RWPE2 (cell line): ENCODE measurements around the gene CCL3.

Source experiments
- ATAC-seq: fragments of 200-7000 bp; cut with Tn5 transposase; 3 replicates; pipeline ENCODE4 v1.9.1; 2021; ENCODE audit warnings: low read depth
- DNase-seq: peaks from one replicate; pipeline ENCODE4 v3.0.0-alpha.2; 2020; ENCODE audit warnings: low spot score
- H3K27ac ChIP-seq: fragments of 450-650 bp; 2 replicates; pipeline ENCODE4 v1.5.1; 2017; ENCODE audit warnings: mild to moderate bottlenecking; ENCODE audit not compliant: poor library complexity, severe bottlenecking
- H3K27me3 ChIP-seq: fragments of 250-450 bp; sonication (Bioruptor Pico); 2 replicates; pipeline ENCODE4 v1.5.1; 2021; ENCODE audit warnings: mild to moderate bottlenecking, moderate library complexity; ENCODE audit not compliant: insufficient read depth, poor library complexity, severe bottlenecking
- H3K36me3 ChIP-seq: fragments of 250-450 bp; sonication (Bioruptor Pico); 2 replicates; pipeline ENCODE4 v1.5.1; 2020; ENCODE audit warnings: low read depth, mild to moderate bottlenecking, moderate library complexity
- H3K4me1 ChIP-seq: fragments of 250-450 bp; sonication (Bioruptor Pico); 2 replicates; pipeline ENCODE4 v1.5.1; 2021; ENCODE audit warnings: mild to moderate bottlenecking, moderate library complexity; ENCODE audit not compliant: insufficient read depth, poor library complexity, severe bottlenecking
- H3K4me3 ChIP-seq: fragments of 250-450 bp; sonication (Bioruptor Pico); 2 replicates; pipeline ENCODE4 v1.5.1; 2021; ENCODE audit warnings: mild to moderate bottlenecking, moderate library complexity; ENCODE audit not compliant: severe bottlenecking
- H3K9me3 ChIP-seq: fragments of 250-450 bp; sonication (Bioruptor Pico); 2 replicates; pipeline ENCODE4 v1.5.1; 2021; ENCODE audit warnings: mild to moderate bottlenecking, moderate library complexity; ENCODE audit not compliant: severe bottlenecking
- CTCF ChIP-seq: fragments of 450-650 bp; IDR thresholded peaks from one replicate; pipeline ENCODE4 v1.5.1; 2017; ENCODE audit warnings: mild to moderate bottlenecking, moderate library complexity; ENCODE audit not compliant: poor library complexity, severe bottlenecking

Gene CCL3

GRCh38 chr17:36133602-36134236, 43.8 kb upstream of the CCL3 start:
- ATAC-seq: no peak
- H3K4me1 ChIP-seq: no peaks in the 10 kb centered on the region
- H3K9me3 ChIP-seq: no peaks in the 10 kb centered on the region
- TF ChIP-seq CTCF: no peak
- H3K36me3 ChIP-seq: no peaks in the 10 kb centered on the region
- no peak for DNase-seq
- H3K27me3 ChIP-seq: peaks cover 15% of the 10 kb centered on the region
- no peak overlapping the region for H3K4me3 ChIP-seq
- H3K27ac ChIP-seq: no peak overlapping the region

- H3K27ac ChIP-seq: no peak overlapping the region
- TF ChIP-seq CTCF: no peak
- H3K4me3 ChIP-seq: no peak overlapping the region
- H3K27me3 ChIP-seq: peaks cover 13% of the 10 kb centered on the region
- ATAC-seq (no peak), DNase-seq (no peak)
- no peaks in the 10 kb centered on the region for H3K4me1 ChIP-seq
- H3K36me3 ChIP-seq: no peaks in the 10 kb centered on the region
- no peaks in the 10 kb centered on the region for H3K9me3 ChIP-seq
Measured at GRCh38 chr17:36132421-36132831, 42.5 kb upstream of the CCL3 start.

GRCh38 chr17:36131931-36132330, 42.0 kb upstream of the CCL3 start:
- no peaks in the 10 kb centered on the region for H3K36me3 ChIP-seq
- no peaks in the 10 kb centered on the region for H3K9me3 ChIP-seq
- peaks cover 13% of the 10 kb centered on the region for H3K27me3 ChIP-seq
- no peak for DNase-seq
- no peak overlapping the region for H3K4me3 ChIP-seq
- ATAC-seq: no peak
- H3K27ac ChIP-seq: no peak overlapping the region
- no peaks in the 10 kb centered on the region for H3K4me1 ChIP-seq
- no peak for TF ChIP-seq CTCF

- DNase-seq (no peak), ATAC-seq (no peak)
- Histone ChIP-seq H3K4me3 (no peak overlapping the region), H3K4me1 (no peaks in the 10 kb centered on the region), H3K36me3 (no peaks in the 10 kb centered on the region), H3K27ac (no peak overlapping the region), H3K27me3 (peaks cover 13% of the 10 kb centered on the region), H3K9me3 (no peaks in the 10 kb centered on the region)
- TF ChIP-seq CTCF: peak; percentile 8
Measured at GRCh38 chr17:36131421-36131820, 41.5 kb upstream of the CCL3 start.

- DNase-seq: no peak
- Histone ChIP-seq H3K9me3 (no peaks in the 10 kb centered on the region), H3K4me3 (no peak overlapping the region), H3K27me3 (peaks cover 13% of the 10 kb centered on the region), H3K4me1 (no peaks in the 10 kb centered on the region), H3K36me3 (no peaks in the 10 kb centered on the region), H3K27ac (no peak overlapping the region)
- no peak for TF ChIP-seq CTCF
- ATAC-seq: no peak
Measured at GRCh38 chr17:36130346-36130745, 40.4 kb upstream of the CCL3 start.
